GM21619 (cell line): ENCODE measurements around the gene NKD1.

Experiments used
- ATAC-seq: cut with Tn5 transposase; IDR thresholded peaks from one replicate; pipeline ENCODE4 v1.9.1; 2021; ENCODE audit not compliant: unreplicated experiment

NKD1 gene

GRCh38 chr16:50555952-50556673 is 7.9 kb downstream of the NKD1 start:
- no peak for ATAC-seq

GRCh38 chr16:50557046-50557445 is 8.8 kb downstream of the NKD1 start:
- no peak for ATAC-seq

- no peak for ATAC-seq
These were observed 10.7 kb downstream of the NKD1 start for GRCh38 chr16:50558913-50559312.

- ATAC-seq = no peak
These were observed 11.1 kb downstream of the NKD1 start for GRCh38 chr16:50559342-50559741.

GRCh38 chr16:50559804-50560514 is 11.8 kb downstream of the NKD1 start:
- no peak for ATAC-seq

- ATAC-seq = no peak
These were observed 13.0 kb downstream of the NKD1 start for GRCh38 chr16:50560903-50561863.

GRCh38 chr16:50562657-50563056 is 14.5 kb downstream of the NKD1 start:
- no peak for ATAC-seq

- no peak for ATAC-seq
These were observed 15.8 kb downstream of the NKD1 start for GRCh38 chr16:50563989-50564388.

GRCh38 chr16:50565428-50565827 is 17.2 kb downstream of the NKD1 start:
- no peak for ATAC-seq

- no peak for ATAC-seq
These were observed 18.1 kb downstream of the NKD1 start for GRCh38 chr16:50566014-50566962.

GRCh38 chr16:50567651-50568050 is 19.5 kb downstream of the NKD1 start:
- ATAC-seq = no peak

GRCh38 chr16:50568187-50568815 is 20.1 kb downstream of the NKD1 start:
- ATAC-seq = no peak

GRCh38 chr16:50570354-50570753 is 22.2 kb downstream of the NKD1 start:
- no peak for ATAC-seq

GRCh38 chr16:50570808-50571598 is 22.8 kb downstream of the NKD1 start:
- no peak for ATAC-seq

GRCh38 chr16:50571786-50572185 is 23.6 kb downstream of the NKD1 start:
- no peak for ATAC-seq

- ATAC-seq = no peak
These were observed 24.5 kb downstream of the NKD1 start for GRCh38 chr16:50572700-50573099.

- no peak for ATAC-seq
These were observed 25.1 kb downstream of the NKD1 start for GRCh38 chr16:50573279-50573678.

- no peak for ATAC-seq
These were observed 25.9 kb downstream of the NKD1 start for GRCh38 chr16:50573947-50574744.
